Panc1 (cell line): Measurements from ENCODE around the gene FAM200B.

ENCODE experiments used
- CTCF ChIP-seq: fragments of 450-650 bp; IDR thresholded peaks from 2 replicates; pipeline ENCODE4 v1.5.1; 2017; ENCODE audit warnings: mild to moderate bottlenecking
- POLR2AphosphoS5 ChIP-seq: IDR thresholded peaks from 2 replicates; pipeline ENCODE4 v1.6.1; 2012; ENCODE audit warnings: mild to moderate bottlenecking, low read depth, low read length, moderate library complexity
- REST ChIP-seq, 2 experiments: IDR thresholded peaks; 2 replicates each; pipeline ENCODE4 v1.6.1; 2011 to 2012; ENCODE audit warnings: low read depth in 2 of 2, control low read depth in 1 of 2, low read length in 1 of 2, mild to moderate bottlenecking in 1 of 2, moderate library complexity in 1 of 2; ENCODE audit not compliant: insufficient read depth in 1 of 2
- SIN3A ChIP-seq: IDR thresholded peaks from 2 replicates; pipeline ENCODE4 v1.6.1; 2012; ENCODE audit warnings: low read depth, mild to moderate bottlenecking, low read length, moderate library complexity, borderline replicate concordance; ENCODE audit not compliant: insufficient read depth
- TCF7L2 ChIP-seq: IDR thresholded peaks from 2 replicates; pipeline ENCODE4 v1.6.1; 2011; ENCODE audit warnings: mild to moderate bottlenecking, low read depth, low read length, inconsistent platforms

GRCh38 chr4:15665753-15666365 lies 15.8 kb upstream of the FAM200B start:
- no peak for TF ChIP-seq CTCF
- no peak for TF ChIP-seq POLR2AphosphoS5
- no peak for TF ChIP-seq SIN3A
- no peak for TF ChIP-seq REST (IDR thresholded peaks at IDR 0.05; ENCODE audit: insufficient read depth in 1 of 2, low read depth in 2 of 2, low read length in 1 of 2)
- no peak for TF ChIP-seq TCF7L2
